Lower leg skin (tissue), 3 donors: ENCODE data around the gene UNC5CL.

ENCODE experiments used
- CTCF ChIP-seq, 3 donors: fragments of 450-650 bp; IDR thresholded peaks; one replicate each; pipeline ENCODE4 v1.5.1; 2016; ENCODE audit warnings: antibody characterized with exemption in 3 of 3, mild to moderate bottlenecking in 3 of 3, moderate library complexity in 2 of 3
- POLR2A ChIP-seq, 2 donors: fragments of 450-650 bp; IDR thresholded peaks; one replicate each; pipeline ENCODE4 v1.6.1; 2016 to 2017; ENCODE audit warnings: antibody characterized with exemption in 2 of 2, mild to moderate bottlenecking in 1 of 2, moderate library complexity in 1 of 2

DNA sequence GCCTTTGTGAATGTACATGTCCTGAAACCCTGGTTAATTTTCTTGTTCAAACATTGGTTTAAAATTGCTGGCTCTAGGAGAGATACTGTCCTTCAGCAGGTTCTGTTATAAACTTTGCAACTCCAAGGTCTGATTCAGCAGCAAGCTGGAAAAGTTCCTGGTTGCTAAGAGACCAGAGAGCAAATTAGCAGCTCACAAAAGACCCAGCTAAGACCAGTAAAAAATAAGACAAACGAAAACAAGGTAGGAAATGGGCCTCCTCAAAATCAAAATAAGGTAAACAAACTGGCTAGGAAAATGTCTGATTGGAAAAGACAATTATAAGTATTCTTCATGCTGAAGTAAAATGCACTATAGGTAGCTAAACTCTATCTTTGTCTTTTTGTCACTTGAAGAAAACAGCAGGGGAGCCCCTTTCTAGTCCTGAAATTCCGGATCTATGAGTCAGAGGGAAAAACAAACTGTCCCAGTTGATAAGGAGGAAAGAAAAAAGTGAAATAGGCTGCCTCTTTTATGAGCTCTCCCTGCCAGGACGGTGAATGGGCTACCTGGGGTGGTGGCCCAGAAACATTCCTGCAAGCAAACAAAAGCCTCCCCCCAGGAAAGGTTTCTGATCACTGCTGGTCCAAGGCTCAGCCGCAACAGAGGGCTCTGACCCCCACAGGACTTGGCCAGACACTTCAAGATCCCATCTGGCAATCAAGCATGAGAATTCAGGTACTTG, 41.6 kb downstream of the UNC5CL start:
- TF ChIP-seq POLR2A (IDR thresholded peaks at IDR 0.05): no peak
- no peak for TF ChIP-seq CTCF (IDR thresholded peaks at IDR 0.05)
